Measurements from ENCODE around the gene TREML4.

Gene TREML4

DNA sequence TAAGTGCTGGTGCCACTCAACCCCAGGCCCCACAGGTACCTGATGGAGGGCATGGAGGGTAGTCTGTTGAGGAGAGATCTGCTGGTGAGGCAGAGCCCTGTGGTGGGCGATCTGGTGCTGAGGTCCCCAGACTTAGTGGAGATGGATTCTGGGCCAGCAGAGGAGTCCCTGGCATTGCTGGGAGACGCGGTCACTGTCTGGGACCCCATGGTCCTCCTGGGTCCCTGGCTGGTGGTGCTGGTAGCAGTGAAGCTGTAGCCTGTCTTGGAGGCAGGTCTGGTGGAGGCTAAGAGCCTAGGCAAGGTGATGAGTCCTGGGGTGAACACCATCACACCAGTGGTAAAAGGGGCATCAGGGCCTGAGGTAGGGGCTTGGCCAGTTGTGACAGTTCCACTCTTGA, 33.8 kb upstream of the TREML4 start:
- TF ChIP-seq POLR2A (IDR thresholded peaks at IDR 0.05; ENCODE audit: low read length) (no peak), GATA1 (IDR thresholded peaks at IDR 0.05; ENCODE audit: low read depth, low read length) (no peak)

DNA sequence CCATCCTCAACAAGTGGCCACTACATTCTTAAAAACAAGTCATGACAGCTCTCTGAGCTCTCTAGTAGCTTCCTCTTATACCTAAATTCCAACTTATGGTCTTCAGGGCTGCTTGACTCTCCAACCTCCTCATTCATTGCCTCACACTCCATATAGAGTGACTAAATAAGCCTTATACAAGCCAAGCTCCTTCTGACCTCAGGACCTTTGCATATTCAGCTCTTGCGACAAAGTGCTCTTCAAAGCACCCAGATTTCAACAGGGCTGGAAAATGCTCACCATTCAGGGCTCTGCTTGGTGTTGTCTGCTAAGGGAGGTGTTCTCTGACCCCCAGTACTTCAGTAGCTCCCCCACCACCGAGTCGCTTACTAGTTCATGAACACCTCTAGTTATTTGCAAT, 30.9 kb upstream of the TREML4 start:
- TF ChIP-seq GATA1 (IDR thresholded peaks at IDR 0.05; ENCODE audit: low read depth, low read length) (no peak), POLR2A (IDR thresholded peaks at IDR 0.05; ENCODE audit: low read length) (no peak)

More for the DNA sequence above, 33.8 kb upstream of the TREML4 start:
- no peak for DNase-seq

DNA sequence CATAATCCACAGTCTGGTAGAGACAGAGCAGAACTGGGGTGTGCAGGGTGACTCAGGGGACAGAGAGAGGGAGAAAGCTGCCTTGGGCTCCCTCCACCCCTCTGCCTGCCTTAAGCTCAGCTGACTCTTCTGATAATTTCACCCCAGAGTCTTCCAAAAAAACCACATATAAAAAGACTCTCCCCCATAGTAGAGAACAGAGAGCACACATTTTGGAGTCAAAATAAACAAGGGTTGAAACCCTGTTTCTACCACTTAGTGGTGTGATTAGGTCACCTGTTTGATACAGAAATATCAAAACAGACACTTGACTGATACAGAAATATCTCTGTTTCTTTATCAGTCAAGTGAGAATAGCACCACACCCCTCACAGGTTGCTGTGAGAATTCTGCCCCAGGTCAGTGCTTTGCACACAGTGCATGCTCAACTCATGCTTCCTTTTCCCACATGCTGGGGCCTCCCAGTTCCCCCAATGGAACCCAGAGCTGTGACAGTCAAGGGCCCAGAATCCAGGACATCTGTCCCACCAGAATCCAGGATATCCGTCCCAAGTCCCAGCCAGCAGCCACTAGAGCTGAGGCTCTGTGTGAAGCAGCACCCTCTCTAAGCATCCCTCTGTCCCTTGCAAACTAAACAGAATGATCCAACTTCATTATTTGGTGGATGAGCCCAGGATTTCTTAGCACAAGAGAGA, 28.4 kb upstream of the TREML4 start:
- TF ChIP-seq POLR2A (IDR thresholded peaks at IDR 0.05; ENCODE audit: low read length) (no peak), GATA1 (IDR thresholded peaks at IDR 0.05; ENCODE audit: low read depth, low read length) (no peak)
- DNase-seq, result peak; percentile 80 to 85

More for the DNA sequence above, 30.9 kb upstream of the TREML4 start:
- no peak for DNase-seq

GRCh38 chr6:41200296-41200900, 27.8 kb upstream of the TREML4 start:
- DNase-seq, result peak; percentile 91 to 95
- TF ChIP-seq GATA1 (IDR thresholded peaks at IDR 0.05; ENCODE audit: low read depth, low read length) (no peak), POLR2A (IDR thresholded peaks at IDR 0.05; ENCODE audit: low read length) (peak; percentile 39)

GRCh38 chr6:41200901-41201763, 27.0 kb upstream of the TREML4 start, which contains the start of gene TREML2:
Gene TREML2 (minus strand): TSS chr6:41201149. CDS start chr6:41201008, 141 bp downstream.
- peak; percentile 74 to 82 for DNase-seq

DNA sequence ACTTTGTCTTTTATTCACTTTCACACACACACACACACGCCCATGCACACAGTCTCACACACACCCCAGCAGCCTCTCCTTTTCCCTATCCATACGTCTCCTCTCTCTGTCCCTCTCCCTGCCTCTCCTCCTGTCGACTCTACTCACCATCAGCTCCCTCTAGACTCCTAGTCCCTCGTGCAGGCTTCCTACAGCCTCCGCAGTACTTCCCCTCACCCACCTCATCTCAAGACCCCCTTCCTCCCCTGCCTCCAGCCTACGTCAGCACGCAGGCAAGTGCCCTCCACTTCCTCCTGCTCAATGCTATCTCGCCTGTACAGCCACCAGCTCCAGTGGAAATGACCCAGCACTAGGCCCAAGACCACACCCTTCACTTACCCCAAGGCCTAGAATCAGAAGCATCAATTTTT, 26.4 kb upstream of the TREML4 start:
- TF ChIP-seq POLR2A (IDR thresholded peaks at IDR 0.05; ENCODE audit: low read length), result peak; percentile 3
- TF ChIP-seq GATA1 (IDR thresholded peaks at IDR 0.05; ENCODE audit: low read depth, low read length), result no peak
- DNase-seq, result peak; percentile 83 to 88

More at GRCh38 chr6:41200901-41201763, 27.0 kb upstream of the TREML4 start, which contains the start of gene TREML2:
- no peak for TF ChIP-seq GATA1 (IDR thresholded peaks at IDR 0.05; ENCODE audit: low read depth, low read length)
- peak; percentile 22 for TF ChIP-seq POLR2A (IDR thresholded peaks at IDR 0.05; ENCODE audit: low read length)

GRCh38 chr6:41204156-41204555, 24.0 kb upstream of the TREML4 start:
- DNase-seq, result no peak
- TF ChIP-seq POLR2A (IDR thresholded peaks at IDR 0.05; ENCODE audit: low read length) (no peak), GATA1 (IDR thresholded peaks at IDR 0.05; ENCODE audit: low read depth, low read length) (no peak)

GRCh38 chr6:41208439-41209106, 19.6 kb upstream of the TREML4 start:
- TF ChIP-seq POLR2A (IDR thresholded peaks at IDR 0.05; ENCODE audit: low read length) (no peak), GATA1 (IDR thresholded peaks at IDR 0.05; ENCODE audit: low read depth, low read length) (no peak)
- no peak for DNase-seq

- TF ChIP-seq GATA1 (IDR thresholded peaks at IDR 0.05; ENCODE audit: low read depth, low read length) (no peak), POLR2A (IDR thresholded peaks at IDR 0.05; ENCODE audit: low read length) (no peak)
- no peak for DNase-seq
Measured at GRCh38 chr6:41209547-41210320, 18.4 kb upstream of the TREML4 start.

GRCh38 chr6:41214559-41215238, 13.4 kb upstream of the TREML4 start:
- peak; percentile 31 to 51 for DNase-seq
- TF ChIP-seq GATA1 (IDR thresholded peaks at IDR 0.05; ENCODE audit: low read depth, low read length) (no peak), POLR2A (IDR thresholded peaks at IDR 0.05; ENCODE audit: low read length) (no peak)

- TF ChIP-seq POLR2A (IDR thresholded peaks at IDR 0.05; ENCODE audit: low read length) (no peak), GATA1 (IDR thresholded peaks at IDR 0.05; ENCODE audit: low read depth, low read length) (no peak)
- no peak for DNase-seq
Measured at GRCh38 chr6:41215777-41216176, 12.4 kb upstream of the TREML4 start.

- no peak for DNase-seq
Measured at GRCh38 chr6:41216616-41217015, 11.5 kb upstream of the TREML4 start.

More at GRCh38 chr6:41216616-41217015, 11.5 kb upstream of the TREML4 start:
- no peak for TF ChIP-seq GATA1 (IDR thresholded peaks at IDR 0.05; ENCODE audit: low read depth, low read length)
